Activated CD8-positive, alpha-beta memory T cell treated with anti-CD3 and anti-CD28 coated beads, Interleukin-2, amount 50 U/mL, for 1 hour (primary cell): ENCODE data around the gene PLB1.

Source experiments
- DNase-seq: peaks from one replicate; pipeline ENCODE4 v3.0.0-alpha.2; 2020; ENCODE audit errors: extremely low read depth

The PLB1 gene

GRCh38 chr2:28497206-28497605 lies 1.3 kb downstream of the PLB1 start:
- DNase-seq = no peak

- no peak for DNase-seq
Observed at GRCh38 chr2:28499282-28499681, 3.4 kb downstream of the PLB1 start.

GRCh38 chr2:28505361-28505760 lies 9.5 kb downstream of the PLB1 start:
- no peak for DNase-seq

- DNase-seq = no peak
Observed at GRCh38 chr2:28506112-28506910, 10.5 kb downstream of the PLB1 start.

- no peak for DNase-seq
Observed at GRCh38 chr2:28507796-28508764, 12.2 kb downstream of the PLB1 start.

GRCh38 chr2:28509361-28509760 lies 13.5 kb downstream of the PLB1 start:
- DNase-seq = no peak

- DNase-seq = no peak
Observed at GRCh38 chr2:28510184-28510583, 14.3 kb downstream of the PLB1 start.

GRCh38 chr2:28511871-28512606 lies 16.2 kb downstream of the PLB1 start:
- DNase-seq = no peak

- no peak for DNase-seq
Observed at GRCh38 chr2:28512607-28512965, 16.7 kb downstream of the PLB1 start.

GRCh38 chr2:28513097-28513496 lies 17.2 kb downstream of the PLB1 start:
- DNase-seq = no peak

- no peak for DNase-seq
Observed at GRCh38 chr2:28515176-28515751, 19.4 kb downstream of the PLB1 start.

- DNase-seq = no peak
Observed at GRCh38 chr2:28516430-28516829, 20.6 kb downstream of the PLB1 start.

- DNase-seq = no peak
Observed at GRCh38 chr2:28516950-28517349, 21.1 kb downstream of the PLB1 start.

- DNase-seq = no peak
Observed at GRCh38 chr2:28521663-28522062, 25.8 kb downstream of the PLB1 start.

- DNase-seq = no peak
Observed at GRCh38 chr2:28522481-28522880, 26.6 kb downstream of the PLB1 start.

- no peak for DNase-seq
Observed at GRCh38 chr2:28523902-28524301, 28.0 kb downstream of the PLB1 start.

- DNase-seq = no peak
Observed at GRCh38 chr2:28525481-28525880, 29.6 kb downstream of the PLB1 start.

GRCh38 chr2:28526527-28527132 lies 30.8 kb downstream of the PLB1 start:
- no peak for DNase-seq

- DNase-seq = no peak
Observed at GRCh38 chr2:28527196-28527595, 31.3 kb downstream of the PLB1 start.

GRCh38 chr2:28528206-28528605 lies 32.3 kb downstream of the PLB1 start:
- no peak for DNase-seq

GRCh38 chr2:28530782-28531181 lies 34.9 kb downstream of the PLB1 start:
- DNase-seq = no peak
